COR-L47 (cell line): Measurements from ENCODE around the gene WEE2.

Source experiments
- DNase-seq: peaks from one replicate; lab custom pipeline; 2025; lab: John Stamatoyannopoulos, UW

The WEE2 gene

DNA sequence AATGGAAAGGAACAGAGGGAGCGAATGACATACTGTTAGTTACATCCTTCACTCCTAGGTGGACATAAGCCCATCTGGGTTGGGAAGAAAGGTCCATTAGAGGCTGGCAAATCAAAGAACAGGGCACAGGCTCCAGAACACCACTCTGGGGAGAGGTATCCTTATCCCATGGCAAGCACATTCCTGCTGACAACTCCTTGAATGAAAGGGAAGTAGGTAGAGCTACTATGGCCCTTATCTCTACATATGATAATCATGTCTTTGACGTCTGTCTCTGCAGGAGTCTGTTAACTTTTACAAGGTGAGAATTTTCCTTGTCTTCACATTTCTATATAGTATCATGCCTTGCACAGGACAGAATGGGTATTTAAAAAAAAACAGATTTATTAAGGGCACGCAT is 16.6 kb upstream of the WEE2 start:
- DNase-seq, result no peak

- no peak for DNase-seq
Observed at GRCh38 chr7:141691961-141692360, 16.2 kb upstream of the WEE2 start.

- DNase-seq, result no peak
Observed at GRCh38 chr7:141693082-141693481, 15.1 kb upstream of the WEE2 start.

DNA sequence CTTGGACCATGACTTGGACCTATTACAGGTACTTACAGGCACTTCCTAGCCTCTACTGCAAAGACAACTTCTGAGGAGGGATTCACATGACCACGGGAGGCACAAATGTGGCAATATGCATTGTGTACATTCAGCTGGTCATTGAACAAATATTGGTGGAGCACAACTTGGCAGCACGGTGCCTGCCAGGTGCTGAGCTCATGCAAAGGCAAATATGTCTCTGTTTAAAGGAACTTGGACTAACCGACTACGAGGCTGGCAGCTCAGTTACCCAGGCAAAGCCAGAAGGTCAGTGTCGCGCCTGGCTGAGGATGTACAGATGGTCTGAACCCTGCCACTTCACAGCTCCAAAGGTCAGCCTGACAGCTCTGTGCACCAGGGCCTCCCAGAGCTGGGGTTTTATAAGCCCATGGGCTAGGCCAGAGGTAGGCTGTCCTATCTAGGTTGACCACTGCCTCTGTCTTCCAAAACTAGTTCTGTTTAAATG is 12.3 kb upstream of the WEE2 start:
- DNase-seq, result peak; percentile 44

GRCh38 chr7:141696348-141696747 is 11.8 kb upstream of the WEE2 start:
- DNase-seq, result no peak

DNA sequence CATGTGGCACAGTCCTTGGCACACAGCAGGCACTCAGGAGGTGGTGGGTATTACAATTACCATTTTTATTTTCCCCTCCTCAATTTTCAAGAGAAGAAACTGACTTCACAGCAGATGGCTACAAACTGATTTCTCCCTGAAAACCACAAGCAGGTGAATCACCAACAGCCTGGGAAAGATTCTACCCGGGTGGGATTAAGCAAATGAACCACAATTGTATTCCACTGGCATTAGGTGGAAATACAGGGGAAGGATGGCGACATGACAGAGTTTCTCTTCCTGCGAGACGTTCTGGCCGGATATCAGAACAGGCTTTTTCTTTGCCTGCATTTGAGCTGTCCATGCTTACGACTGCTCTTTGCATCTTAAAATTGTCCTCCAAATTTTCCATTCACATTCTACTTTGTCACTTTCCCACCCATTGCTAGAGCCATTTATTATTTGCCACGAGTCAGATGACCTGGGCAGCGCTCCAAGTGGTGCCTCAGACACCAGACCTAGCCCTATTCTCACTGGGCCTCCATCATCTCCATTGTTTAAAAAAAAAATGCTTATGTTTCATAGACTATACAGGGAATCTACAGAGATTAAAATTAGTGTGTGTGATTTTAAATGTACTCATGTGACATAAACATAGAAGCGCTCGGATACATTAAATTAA is 10.8 kb upstream of the WEE2 start:
- DNase-seq, result peak; percentile 43

GRCh38 chr7:141698247-141699015 is 9.7 kb upstream of the WEE2 start:
- peak; percentile 9 for DNase-seq

DNA sequence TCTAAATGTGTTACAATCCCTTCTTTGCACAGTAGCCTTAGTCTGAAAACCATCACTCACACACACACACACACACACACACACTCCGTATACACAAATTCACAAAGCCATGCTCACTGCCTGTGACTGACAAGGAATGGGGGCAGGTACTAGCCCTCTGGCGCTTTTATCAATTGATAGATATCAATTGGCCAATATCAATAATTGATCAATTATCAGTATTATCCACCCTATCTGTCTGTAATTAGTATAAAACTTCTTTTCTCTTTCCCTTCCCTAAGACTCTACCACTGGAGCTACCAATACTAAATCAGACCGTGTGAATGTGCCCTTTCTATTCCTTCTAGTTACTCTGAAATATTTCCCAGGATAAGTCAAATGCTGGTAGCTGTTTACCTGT is 8.3 kb upstream of the WEE2 start:
- no peak for DNase-seq

GRCh38 chr7:141700296-141700847 is 7.8 kb upstream of the WEE2 start:
- DNase-seq, result no peak

DNA sequence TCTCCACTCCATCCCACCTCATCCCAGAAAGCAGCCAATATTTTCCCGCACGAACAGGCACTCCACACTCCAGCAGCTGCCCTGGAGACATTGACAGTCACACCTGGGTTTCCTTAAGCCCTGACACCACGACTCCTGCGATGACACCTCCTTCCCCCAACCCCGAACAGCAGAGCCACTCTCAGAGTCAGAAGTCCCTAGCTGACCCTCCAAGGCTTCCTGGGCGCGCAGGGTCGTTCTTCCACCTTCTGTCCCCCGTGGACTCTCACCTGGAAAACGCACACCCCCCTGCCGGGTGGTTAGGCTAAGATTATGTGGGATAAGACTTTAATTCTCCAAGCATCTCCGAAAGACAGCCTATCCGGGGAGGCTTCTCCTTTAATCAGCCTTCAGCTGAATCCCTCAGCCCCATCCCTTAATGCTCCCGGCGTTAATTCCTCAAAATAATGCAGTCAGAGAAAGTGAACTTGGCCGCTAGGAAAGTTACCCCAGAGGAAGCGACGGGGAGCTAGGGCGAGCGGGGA is 7.2 kb upstream of the WEE2 start:
- DNase-seq, result no peak

GRCh38 chr7:141701489-141702046 is 6.6 kb upstream of the WEE2 start:
- DNase-seq, result peak; percentile 48

DNA sequence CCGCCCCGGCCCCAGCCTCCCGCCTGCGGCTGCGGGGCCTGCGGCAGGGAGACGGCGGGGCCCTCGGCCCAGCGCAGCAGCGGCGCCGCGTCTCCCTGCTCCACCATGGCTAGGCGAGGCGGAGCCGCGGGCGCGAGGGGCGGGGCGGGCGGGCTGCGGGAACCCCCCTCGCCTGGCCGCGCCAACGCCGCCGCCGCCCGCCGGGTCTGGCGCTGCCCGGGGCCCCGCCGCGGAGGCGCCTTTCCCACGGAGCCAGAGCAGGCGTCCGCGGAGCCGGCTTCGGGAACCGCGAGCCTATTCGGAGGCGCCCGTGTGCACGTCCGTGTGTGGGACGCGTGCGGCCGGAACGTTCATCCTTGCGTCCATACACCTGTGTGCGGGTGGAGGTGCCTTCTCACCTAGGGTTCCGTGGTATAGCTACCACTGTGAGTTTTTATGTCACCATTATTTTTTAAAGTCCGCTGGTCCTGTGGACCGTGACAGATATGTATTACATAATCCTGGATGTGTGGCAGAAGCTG is 6.0 kb upstream of the WEE2 start, which contains the start of gene DENND11:
DENND11 (minus strand) TSS at position 120 of the 521 bp plus-strand sequence; CDS start at position 107, 13 bp downstream.
- peak; percentile 70 for DNase-seq

DNA sequence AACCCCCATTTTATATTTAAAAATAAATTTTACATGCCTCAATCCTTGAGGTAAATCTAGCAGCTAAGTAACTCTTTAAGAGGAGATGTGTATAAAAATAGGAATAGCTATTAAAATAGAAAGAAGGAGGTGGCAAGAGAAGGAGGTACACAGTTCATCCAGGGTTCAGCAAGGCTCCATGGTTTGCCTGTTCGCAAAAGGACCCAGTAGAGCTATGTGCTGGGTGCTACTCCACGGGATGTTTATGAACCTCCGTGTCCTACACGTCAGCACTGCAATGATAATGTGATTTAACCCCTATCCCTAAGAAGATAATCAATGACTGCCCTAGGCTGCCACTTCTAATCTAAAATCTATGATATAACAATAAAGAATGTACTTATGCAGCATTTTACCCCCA is 5.3 kb upstream of the WEE2 start:
- no peak for DNase-seq

- DNase-seq, result no peak
Observed at GRCh38 chr7:141704112-141704511, 4.0 kb upstream of the WEE2 start.

DNA sequence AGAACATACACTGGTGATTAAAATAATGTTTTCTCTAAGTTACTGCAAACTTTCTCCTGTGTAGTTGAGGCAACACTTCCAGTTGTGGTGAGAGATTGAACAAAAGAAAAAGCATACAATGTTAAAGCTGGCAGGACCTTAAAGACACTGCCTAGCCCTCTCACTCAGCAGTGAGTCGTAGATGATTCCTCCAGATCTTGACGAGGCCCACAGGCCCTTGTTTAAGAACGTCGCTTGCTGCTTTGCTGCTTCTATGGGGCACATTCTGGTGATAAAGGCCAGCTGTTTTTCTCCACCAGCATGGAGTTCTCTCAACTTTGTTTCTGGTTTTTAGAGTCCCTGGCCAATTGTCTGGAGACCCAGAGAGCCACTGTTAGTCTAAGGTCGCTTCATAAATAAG is 3.4 kb upstream of the WEE2 start:
- DNase-seq, result no peak

DNA sequence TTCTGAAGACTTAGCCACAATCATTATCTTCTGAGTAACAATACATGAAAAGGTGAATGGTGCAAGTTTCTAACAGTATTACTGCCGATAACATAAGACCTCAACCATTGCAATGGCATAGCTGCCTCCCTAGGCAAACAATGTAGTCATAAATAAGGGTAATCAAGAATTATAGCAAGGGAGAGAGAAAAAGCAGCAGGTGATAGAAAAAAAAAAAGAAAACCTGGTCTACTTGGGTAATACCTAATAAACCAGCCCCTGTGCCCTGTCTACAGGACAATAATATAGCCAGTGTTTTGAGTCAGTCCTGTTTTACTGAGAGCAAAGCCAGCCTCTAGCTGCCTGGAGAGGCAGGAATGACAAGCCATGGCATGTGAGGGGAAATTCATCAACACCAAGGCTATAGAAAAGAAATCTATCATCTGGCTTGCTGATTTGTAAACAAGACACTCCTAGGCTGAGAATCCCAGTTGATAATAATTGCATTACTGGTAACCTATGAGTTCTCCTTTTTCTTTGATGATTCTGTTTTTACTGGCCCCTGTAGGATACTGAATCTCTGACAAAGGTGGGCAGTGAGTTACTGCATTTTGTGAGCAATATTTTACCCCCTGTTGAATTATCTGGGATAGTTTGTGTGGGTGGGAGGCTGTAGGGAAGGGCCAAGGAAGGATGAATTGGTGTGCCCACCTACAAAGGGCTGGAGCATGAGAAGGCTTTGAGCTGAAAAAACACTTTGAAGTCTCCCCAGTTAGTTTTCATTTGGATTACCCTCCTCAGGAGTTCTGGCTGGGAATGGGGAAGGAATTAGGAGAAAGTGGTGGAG is 1.7 kb upstream of the WEE2 start:
- peak; percentile 37 for DNase-seq

DNA sequence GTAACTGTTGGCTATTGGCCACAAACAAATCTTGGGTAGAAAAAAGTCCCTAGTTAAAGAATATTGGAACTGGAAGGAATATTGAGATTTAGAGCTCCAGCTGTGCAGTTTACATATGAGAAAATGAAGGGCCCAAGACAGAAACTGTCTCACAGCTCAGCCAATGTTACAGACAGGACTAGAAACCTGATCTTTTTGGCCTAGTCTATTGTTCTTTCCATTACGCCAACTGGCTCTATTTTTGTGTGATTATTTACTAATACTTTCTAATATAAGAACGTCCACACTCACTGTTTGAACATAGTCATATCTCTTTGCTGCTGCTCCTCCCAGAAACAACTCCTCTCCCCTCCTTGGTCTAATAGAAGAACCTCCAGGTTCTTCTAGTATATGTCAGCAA is 1.2 kb downstream of the WEE2 start:
- no peak for DNase-seq

GRCh38 chr7:141709749-141710148 is 1.6 kb downstream of the WEE2 start:
- peak; percentile 51 for DNase-seq

DNA sequence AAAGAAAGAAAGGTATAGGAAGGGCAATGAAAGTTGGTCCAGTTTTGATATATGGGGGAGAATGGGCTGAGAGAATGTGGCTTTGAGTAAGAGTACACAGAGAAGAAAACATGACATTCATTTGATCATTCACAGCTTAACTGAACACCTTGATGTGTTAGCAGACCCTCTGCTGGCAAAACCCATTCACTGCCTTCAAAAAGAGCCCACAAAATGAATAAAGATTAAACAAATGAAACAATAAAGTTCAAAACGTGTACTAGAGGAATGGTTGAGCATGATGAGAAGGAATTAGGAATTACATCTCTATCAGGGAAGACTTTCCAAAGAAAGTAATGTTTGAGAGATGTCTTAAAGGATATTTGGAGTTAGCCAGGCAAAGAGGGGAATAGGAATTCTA is 2.1 kb downstream of the WEE2 start:
- no peak for DNase-seq

DNA sequence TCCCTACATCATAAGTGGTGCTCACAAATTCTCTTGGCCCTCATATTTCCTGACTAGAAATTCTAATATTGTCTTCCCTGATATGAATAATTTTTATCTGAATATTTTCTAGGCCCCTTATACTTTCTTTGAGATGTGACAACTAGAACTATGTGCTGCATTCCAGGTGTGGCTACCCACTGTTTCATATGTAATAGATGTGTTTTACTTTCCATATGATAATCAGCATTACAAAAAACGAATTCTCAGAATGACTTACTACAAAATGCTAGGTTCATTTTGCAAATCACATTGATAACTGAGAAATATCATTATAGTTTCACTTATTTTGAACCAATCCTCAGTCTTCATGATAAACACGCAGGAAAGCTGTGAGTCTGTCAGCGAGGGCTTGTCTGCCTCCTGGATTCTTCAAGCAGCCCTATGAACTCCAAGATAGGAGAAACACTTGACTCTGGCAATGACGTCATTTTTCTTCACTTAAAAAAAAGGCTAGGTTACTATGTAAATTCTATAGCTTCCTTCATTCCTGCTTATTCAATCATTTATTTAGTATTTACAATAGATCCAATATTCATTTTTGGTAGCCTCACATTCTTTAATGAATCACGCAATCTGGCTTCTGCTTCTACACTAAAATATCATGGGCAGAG is 4.6 kb downstream of the WEE2 start:
- no peak for DNase-seq

- no peak for DNase-seq
Observed at GRCh38 chr7:141713890-141714289, 5.7 kb downstream of the WEE2 start.
